Endodermal cell (in vitro differentiated cells): ENCODE data around the gene ITGAD. TPM values are rescaled to one million over a fixed set of nuclear protein-coding genes. Genes with fewer than 3 reads are reported as not detected.

Source experiments
- DNase-seq: peaks from one replicate; pipeline ENCODE4 v3.0.0-alpha.2; 2017
- H3K27ac ChIP-seq: 2 replicates; pipeline ENCODE4 v1.5.1; 2013; ENCODE audit warnings: mild to moderate bottlenecking, low read depth, low read length, moderate library complexity
- H3K27me3 ChIP-seq: 2 replicates; pipeline ENCODE4 v1.6.1; 2013; ENCODE audit warnings: mild to moderate bottlenecking, low read length, moderate library complexity; ENCODE audit not compliant: insufficient read depth, control insufficient read depth, poor library complexity, severe bottlenecking
- H3K36me3 ChIP-seq: 2 replicates; pipeline ENCODE4 v1.7.0; 2013; ENCODE audit warnings: mild to moderate bottlenecking, low read length, moderate library complexity; ENCODE audit not compliant: control insufficient read depth, insufficient read depth
- H3K4me1 ChIP-seq: one replicate; pipeline ENCODE4 v1.7.0; 2013; ENCODE audit warnings: low read length; ENCODE audit not compliant: control insufficient read depth, insufficient read depth
- H3K4me3 ChIP-seq: 2 replicates; pipeline ENCODE4 v1.5.1; 2013; ENCODE audit warnings: mild to moderate bottlenecking, low read length, moderate library complexity
- H3K9ac ChIP-seq: 2 replicates; pipeline ENCODE4 v1.6.1; 2013; ENCODE audit warnings: mild to moderate bottlenecking, low read length, moderate library complexity; ENCODE audit not compliant: poor library complexity, severe bottlenecking; ENCODE audit errors: extremely low read depth
- H3K9me3 ChIP-seq: 2 replicates; pipeline ENCODE4 v1.6.1; 2013; ENCODE audit warnings: mild to moderate bottlenecking, low read length, moderate library complexity; ENCODE audit not compliant: control insufficient read depth
- H3K27ac Mint-ChIP-seq: 2 replicates; pipeline ENCODE4 v1.8.0; 2020; ENCODE audit warnings: mixed read lengths
- H3K27me3 Mint-ChIP-seq: 2 replicates; pipeline ENCODE4 v1.8.0; 2021; ENCODE audit warnings: mild to moderate bottlenecking, mixed read lengths; ENCODE audit not compliant: insufficient read depth
- H3K36me3 Mint-ChIP-seq: 2 replicates; pipeline ENCODE4 v1.8.0; 2020; ENCODE audit warnings: low read depth, mixed read lengths
- H3K4me1 Mint-ChIP-seq: 2 replicates; pipeline ENCODE4 v1.8.0; 2020; ENCODE audit warnings: mixed read lengths
- H3K4me3 Mint-ChIP-seq: 2 replicates; pipeline ENCODE4 v1.8.0; 2020; ENCODE audit warnings: mild to moderate bottlenecking, moderate library complexity, mixed read lengths
- H3K9me3 Mint-ChIP-seq: 2 replicates; pipeline ENCODE4 v1.8.0; 2020; ENCODE audit warnings: mild to moderate bottlenecking, mixed read lengths
- CTCF ChIP-seq: fragments of 200-600 bp; sonication (generic); conservative IDR thresholded peaks from 2 replicates; pipeline ENCODE4 v1.5.0; 2021; ENCODE audit warnings: antibody characterized with exemption, mild to moderate bottlenecking
- WGBS, 2 experiments: methylation state at CpG; one replicate each; pipeline versions ENCODE4 v1.1.5 to v1.1.7; 2013; ENCODE audit warnings: missing lambda C conversion rate in 2 of 2, mixed read lengths in 1 of 2; ENCODE audit not compliant: insufficient coverage in 1 of 2, insufficient read length in 1 of 2; 5-methylcytosine and 5-hydroxymethylcytosine counted together
- total RNA-seq, 2 donors: library from RNA; stranded (reverse); fragmentation: NEBNext Ultra II Directional in 1 of 2; extraction: Animal tissue kit (Norgen Biotek cat#: 25700) in 1 of 2; gene quantifications; 2 replicates in 1 of 2; 3 replicates in 1 of 2; pipeline ENCODE4 v1.2.1, GENCODE V29; 2021

ITGAD gene
- total RNA-seq, 2 donors from 2014 or later, result not detected

- Mint-ChIP-seq H3K27ac (no peak overlapping the region), H3K27me3 (peaks cover 19% of the 10 kb centered on the region), H3K9me3 (no peaks in the 10 kb centered on the region), H3K36me3 (peaks cover 29% of the 10 kb centered on the region), H3K4me1 (peaks cover 6% of the 10 kb centered on the region), H3K4me3 (no peak overlapping the region)
- Histone ChIP-seq H3K9ac (no peak overlapping the region), H3K27ac (no peak overlapping the region), H3K27me3 (no peaks in the 10 kb centered on the region), H3K4me1 (no peaks in the 10 kb centered on the region), H3K36me3 (peaks cover 10% of the 10 kb centered on the region), H3K9me3 (no peaks in the 10 kb centered on the region), H3K4me3 (no peak overlapping the region)
- no peak for TF ChIP-seq CTCF
- DNase-seq, result no peak
- WGBS, 2 experiments, result 92 to 100% methylated on average over 2 to 5 of the region's 5 CpGs
Observed at GRCh38 chr16:31467858-31468257, 74.7 kb downstream of the ITGAD start.

GRCh38 chr16:31470615-31471014 is 77.5 kb downstream of the ITGAD start:
- no peak overlapping the region for H3K4me3 ChIP-seq
- 86 to 92% methylated on average over 2 to 3 of the region's 3 CpGs for WGBS, 2 experiments
- no peaks in the 10 kb centered on the region for H3K9me3 Mint-ChIP-seq
- no peaks in the 10 kb centered on the region for H3K9me3 ChIP-seq
- H3K36me3 Mint-ChIP-seq, result peaks cover 20% of the 10 kb centered on the region
- no peaks in the 10 kb centered on the region for H3K27me3 ChIP-seq
- no peaks in the 10 kb centered on the region for H3K4me1 ChIP-seq
- no peak overlapping the region for H3K4me3 Mint-ChIP-seq
- H3K9ac ChIP-seq, result no peak overlapping the region
- H3K36me3 ChIP-seq, result peaks cover 17% of the 10 kb centered on the region
- DNase-seq, result no peak
- no peak overlapping the region for H3K27ac ChIP-seq
- peaks cover 6% of the 10 kb centered on the region for H3K4me1 Mint-ChIP-seq
- H3K27ac Mint-ChIP-seq, result no peak overlapping the region
- TF ChIP-seq CTCF, result no peak
- H3K27me3 Mint-ChIP-seq, result peaks cover 47% of the 10 kb centered on the region

- DNase-seq, result no peak
- no peak for TF ChIP-seq CTCF
- peak overlapping the region; percentile 72 for H3K27ac ChIP-seq
- peaks cover 17% of the 10 kb centered on the region for H3K36me3 ChIP-seq
- H3K27me3 ChIP-seq, result no peaks in the 10 kb centered on the region
- no peak overlapping the region for H3K27ac Mint-ChIP-seq
- H3K9ac ChIP-seq, result peak overlapping the region; percentile 27
- peaks cover 10% of the 10 kb centered on the region for H3K4me1 Mint-ChIP-seq
- H3K27me3 Mint-ChIP-seq, result peaks cover 54% of the 10 kb centered on the region
- no peaks in the 10 kb centered on the region for H3K9me3 Mint-ChIP-seq
- H3K36me3 Mint-ChIP-seq, result peaks cover 17% of the 10 kb centered on the region
- H3K9me3 ChIP-seq, result no peaks in the 10 kb centered on the region
- 47 to 68% methylated on average over 4 to 15 of the region's 15 CpGs for WGBS, 2 experiments
- H3K4me1 ChIP-seq, result no peaks in the 10 kb centered on the region
- peak overlapping the region; percentile 66 for H3K4me3 Mint-ChIP-seq
- H3K4me3 ChIP-seq, result peak overlapping the region; percentile 80
Observed at GRCh38 chr16:31471241-31471874, 78.2 kb downstream of the ITGAD start.
